ENCODE results near the gene SHROOM3.

The SHROOM3 gene

DNA sequence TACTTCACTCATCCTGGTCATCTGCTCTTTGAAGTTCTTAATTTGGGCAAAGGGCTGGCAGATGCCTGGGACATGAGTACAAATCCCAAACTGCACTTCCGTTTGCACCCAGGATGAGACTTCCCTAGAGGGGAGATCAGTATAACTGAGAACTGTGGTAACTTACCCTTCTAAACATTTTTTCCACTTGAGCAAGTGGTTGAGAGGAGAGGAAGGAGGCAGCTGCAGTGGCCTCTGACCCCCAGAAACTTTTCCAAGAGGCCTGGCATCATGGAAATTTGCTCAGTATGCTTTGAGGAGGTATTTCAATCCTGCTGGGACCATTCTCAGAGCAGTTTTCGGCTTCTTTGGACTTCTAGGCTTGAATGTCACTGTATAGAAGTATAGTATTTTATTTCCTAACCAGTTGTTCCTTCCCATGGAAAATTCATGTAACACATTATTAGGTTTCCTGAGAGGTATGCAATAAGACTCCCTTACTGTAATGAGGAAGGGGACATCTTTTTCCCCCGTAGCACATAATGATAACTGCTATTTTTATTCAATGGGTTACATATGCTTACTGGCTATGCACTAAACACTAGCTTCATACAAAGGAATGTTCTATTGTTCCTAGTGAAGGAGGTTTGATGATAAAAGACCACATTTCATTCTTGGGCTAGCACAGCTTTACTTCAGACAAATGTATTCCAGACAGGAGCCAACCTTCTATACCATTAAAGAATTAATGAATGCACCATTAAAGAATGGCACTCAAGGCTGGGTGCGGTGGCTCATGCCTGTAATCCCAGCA is 129.3 kb downstream of the SHROOM3 start:
- no peak for DNase-seq (ENCODE audit: extremely low read depth in 1 of 2, low read depth in 1 of 2)

DNA sequence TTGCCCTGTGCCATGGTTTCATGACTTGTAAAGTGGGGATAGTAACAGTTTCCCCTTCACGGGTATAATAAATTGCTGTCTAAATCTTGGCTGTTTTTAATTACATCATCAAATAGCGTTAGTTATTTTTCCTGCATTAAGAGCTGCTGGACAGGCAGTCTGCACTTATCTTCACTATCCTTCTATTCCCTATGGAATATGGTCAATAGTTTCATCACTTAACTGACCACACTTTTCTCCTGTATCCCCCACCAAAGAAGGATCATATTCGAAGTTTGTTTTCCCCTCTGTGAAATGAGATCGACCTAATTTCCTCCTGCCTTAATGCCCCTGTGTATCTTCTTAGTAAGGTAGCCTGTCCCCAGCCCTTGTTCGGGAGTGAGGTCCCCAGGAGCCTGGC is 133.2 kb downstream of the SHROOM3 start:
- no peak for DNase-seq (ENCODE audit: extremely low read depth in 1 of 2, low read depth in 1 of 2)

- no peak for DNase-seq (ENCODE audit: extremely low read depth in 1 of 2, low read depth in 1 of 2)
Measured at GRCh38 chr4:76569225-76569624, 134.2 kb downstream of the SHROOM3 start.

- no peak for DNase-seq (ENCODE audit: extremely low read depth in 1 of 2, low read depth in 1 of 2)
Measured at GRCh38 chr4:76569706-76570105, 134.7 kb downstream of the SHROOM3 start.

DNA sequence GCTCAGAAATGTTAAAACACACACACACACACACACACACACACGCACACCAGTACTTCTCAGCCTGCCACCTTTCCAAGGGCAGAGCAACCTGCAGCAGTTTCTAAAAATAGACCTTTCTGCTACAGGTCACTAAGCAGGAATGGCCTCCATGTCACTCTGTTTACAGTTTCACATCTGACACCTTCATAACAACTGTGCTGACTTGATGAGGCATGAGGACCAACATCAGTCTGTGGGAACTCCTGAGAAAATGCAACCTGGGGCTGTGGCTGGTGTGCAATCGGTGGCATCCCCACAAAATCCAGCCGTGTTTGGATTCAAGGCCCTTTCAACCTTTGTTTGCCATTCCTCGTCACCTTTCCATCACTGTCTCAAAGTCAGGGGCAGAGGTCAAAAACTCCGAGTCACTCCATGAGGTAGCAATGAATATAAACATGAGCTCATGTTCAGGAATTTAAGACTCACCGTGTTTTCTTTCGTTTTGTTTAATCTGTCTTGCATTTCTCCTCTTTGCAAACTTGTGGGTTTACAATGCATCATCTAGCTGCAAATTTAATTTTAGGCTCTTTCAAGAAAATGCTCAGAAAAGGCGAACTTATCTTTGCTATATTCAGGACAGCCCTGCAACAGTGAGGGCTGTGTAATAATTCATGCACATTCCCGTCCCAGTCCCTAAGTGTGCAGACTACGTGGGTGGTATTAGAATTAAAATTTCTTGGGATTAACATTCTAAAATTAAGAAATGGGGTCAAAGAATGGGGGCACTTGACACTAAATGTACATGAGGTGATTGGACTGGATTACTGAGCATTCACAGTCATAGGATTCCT is 135.3 kb downstream of the SHROOM3 start:
- DNase-seq (ENCODE audit: extremely low read depth in 1 of 2, low read depth in 1 of 2), result no peak

DNA sequence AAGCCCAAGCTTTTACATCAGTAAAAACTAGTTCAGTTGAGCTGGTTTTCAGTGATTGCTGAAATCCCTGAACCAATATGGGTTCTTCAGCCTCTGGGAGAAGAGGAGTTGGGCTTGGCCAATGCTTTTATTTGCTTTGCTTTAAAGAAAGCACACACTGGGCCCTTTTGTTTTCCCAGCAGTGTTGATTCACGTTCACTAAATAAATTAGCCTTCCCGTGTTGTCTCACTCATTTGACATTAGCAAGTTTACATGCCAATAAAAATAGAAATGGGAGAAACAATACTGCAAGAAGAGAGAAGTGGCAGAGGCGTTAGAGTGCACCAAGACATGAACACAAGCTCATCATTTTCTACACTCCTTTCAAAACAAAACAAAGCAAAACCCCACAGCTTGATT is 136.2 kb downstream of the SHROOM3 start:
- DNase-seq (ENCODE audit: extremely low read depth in 1 of 2, low read depth in 1 of 2), result no peak

GRCh38 chr4:76572224-76572623 is 137.2 kb downstream of the SHROOM3 start:
- no peak for DNase-seq (ENCODE audit: extremely low read depth in 1 of 2, low read depth in 1 of 2)

DNA sequence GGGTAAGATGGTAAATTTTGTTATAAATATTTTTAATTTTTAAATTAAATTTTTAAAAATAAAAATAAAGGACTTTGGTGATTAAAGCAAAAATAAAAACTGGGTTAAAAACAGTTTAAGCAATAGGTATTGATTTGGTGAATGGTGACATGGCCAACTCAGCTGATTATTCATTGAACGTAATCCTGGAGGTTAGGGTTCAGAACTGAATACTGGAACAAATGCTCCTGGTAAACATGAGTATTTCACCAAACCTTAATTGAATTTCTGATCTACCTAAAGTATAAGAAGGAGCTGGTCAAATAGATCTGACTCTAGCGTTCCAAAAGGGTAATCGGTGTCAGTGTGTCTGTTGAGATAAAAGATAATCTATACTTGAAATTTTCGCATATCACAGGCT is 141.8 kb downstream of the SHROOM3 start:
- no peak for DNase-seq (ENCODE audit: extremely low read depth in 1 of 2, low read depth in 1 of 2)

GRCh38 chr4:76578002-76578560 is 143.1 kb downstream of the SHROOM3 start:
- DNase-seq (ENCODE audit: extremely low read depth in 1 of 2, low read depth in 1 of 2), result no peak

DNA sequence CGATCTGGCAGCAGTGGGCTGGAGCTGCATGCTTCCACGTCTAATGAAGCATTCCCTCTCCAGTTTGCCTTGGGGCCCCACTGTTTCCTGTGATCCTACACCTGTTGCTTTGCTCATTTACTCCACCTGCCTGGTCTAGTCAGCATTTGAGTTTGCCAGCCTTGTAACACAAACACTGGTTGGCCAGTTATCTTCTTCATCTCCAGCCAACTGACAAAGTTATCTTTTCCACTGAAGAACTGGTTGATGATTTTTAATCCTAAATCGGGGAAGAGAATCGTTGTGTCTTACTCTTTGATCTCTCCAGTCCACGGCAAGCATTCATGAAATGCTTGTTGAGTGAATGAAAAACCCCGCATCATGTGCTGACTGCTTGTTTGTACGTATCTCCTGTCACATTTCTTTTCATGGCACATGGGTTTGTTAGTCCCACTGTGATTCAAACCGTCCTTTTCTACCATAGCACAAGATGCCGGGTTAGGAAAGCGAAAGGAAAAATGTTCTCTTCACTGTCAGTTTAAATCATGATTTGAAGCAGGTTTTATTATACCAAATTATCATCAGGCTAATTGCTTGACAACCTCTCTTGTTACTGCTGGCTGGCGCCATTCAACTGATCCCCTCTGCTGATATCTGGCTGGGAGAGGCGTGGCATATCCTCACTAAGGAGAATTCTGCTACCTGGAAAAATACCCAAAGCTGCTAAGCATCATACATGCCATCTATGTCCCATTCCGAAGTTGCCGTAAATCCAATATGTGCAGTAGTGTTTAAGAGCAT is 144.8 kb downstream of the SHROOM3 start:
- DNase-seq (ENCODE audit: extremely low read depth in 1 of 2, low read depth in 1 of 2), result no peak

DNA sequence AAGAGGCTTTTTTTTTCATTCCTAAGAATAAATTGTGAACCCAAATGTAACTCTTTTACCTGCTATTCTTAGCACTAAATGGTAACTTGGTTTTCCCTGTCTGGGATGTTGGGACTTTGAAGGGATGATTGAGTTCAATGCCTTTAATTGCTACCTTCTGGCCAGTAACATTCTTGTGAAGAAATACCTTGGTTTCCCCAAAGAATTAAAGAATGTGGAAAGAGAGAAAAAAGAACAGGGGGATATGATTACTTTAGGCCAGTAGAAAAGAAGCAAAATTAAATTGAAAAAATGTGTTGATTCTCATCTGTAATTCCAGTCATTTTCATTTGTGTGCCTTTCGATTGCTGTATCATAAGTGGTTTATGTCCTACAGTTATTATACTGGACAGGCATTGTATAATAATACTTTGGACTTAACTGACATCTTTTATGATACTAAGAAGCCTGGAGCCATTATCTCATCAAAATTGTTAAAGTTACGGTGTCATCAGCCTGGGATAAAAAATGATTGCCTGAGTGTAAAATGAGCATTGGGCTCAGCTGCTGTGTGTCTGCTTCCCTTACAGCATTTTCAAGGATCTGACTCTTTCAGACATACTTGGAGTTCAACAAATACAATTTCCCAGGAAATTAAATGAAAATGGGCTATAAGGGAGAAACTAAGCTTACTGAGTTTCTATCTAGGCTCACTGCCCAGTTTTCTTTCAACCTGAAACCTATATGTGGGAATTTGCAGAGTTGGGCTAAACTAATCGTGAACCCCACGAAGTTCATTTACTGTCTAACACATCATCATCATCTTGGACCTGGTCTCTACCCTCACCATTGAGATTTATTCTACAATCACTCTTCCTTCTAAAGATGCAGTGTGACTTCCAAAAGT is 146.3 kb downstream of the SHROOM3 start:
- no peak for DNase-seq (ENCODE audit: extremely low read depth in 1 of 2, low read depth in 1 of 2)

DNA sequence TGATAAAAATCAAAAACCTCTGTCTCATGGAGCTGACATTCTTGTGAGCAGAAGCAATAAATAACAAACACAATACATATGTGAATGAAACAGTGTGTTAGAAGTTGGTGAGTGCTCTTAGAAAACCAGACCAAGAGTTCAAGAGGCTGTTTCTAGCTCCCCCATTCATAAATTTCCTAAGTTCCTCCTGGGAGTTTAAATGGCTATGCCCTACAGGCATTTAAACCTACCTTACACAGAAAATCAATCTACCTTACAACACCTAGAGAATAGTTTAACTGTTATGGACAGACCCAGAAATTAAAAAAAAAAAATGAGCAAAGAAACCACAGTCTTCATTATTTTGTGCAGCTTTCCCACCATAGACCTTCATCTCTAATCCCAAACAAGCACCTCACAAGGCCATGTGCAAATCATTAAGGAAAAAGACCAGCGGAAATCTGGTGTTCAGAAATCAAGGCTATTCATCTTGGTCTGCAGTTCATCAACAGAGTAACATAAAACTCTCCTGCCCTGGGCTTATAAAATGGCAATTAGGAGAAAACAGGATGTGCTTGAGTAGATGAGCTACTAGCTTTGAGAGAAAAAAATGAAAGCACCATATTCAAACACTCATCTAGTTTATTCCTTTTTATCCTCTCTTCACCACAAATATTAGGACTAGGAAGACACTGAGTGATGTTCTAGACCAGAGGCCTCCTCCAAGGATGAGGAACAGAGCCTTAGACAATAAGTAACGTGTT is 147.2 kb downstream of the SHROOM3 start:
- DNase-seq (ENCODE audit: extremely low read depth in 1 of 2, low read depth in 1 of 2), result no peak

DNA sequence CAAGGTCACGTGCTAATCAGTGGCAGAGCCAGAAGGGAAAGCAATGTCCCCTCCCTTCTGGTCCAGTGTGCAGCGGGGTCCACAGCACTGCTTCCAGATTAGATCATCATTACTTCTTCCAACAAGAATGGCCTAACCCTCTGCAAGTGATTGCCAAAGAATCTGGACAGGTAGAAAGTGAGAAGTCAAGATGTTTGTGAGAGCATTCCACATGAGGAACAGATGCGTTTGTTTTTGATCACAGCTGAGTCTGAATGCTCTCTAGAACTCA is 147.7 kb downstream of the SHROOM3 start:
- DNase-seq (ENCODE audit: extremely low read depth in 1 of 2, low read depth in 1 of 2), result no peak

DNA sequence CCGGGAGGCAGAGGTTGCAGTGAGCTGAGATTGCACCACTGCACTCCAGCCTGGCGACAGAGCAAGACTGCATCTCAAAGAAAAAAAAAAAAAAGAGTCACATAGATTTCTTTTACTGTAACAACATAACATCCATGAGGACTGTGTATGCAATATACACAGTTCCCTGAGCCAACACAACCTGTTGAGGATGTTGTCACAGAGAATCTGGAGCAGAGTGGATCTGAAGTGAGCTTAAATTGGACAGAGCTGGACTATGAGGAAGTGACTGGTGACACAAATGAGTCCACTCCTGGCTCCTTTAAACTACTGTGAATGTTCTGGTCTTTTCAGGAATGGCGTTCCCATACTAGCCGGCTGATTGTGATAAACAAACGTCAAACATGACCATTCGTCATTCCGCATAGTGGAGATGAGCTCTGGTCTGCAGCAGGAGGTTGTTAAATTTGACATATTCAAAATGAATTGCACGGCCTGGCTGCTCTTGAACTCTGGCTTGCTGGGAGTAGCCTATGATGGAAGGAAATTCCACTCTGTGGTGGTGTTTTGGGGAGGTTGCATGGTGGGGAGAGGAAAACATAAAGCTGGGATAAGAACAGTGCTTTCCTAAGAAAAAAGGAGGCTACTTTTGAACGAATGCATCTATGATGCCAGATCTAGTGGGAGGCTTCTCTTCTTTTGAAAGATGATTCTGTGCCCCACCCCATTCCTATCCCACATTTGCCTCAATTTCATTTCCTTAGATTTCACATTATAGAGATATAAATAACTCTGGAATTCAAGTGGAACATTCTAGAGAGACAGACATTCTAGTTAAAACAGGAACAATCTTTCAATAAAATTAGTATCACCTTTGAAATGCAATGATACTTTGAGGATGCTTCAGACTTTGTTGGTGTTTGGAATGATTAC is 149.5 kb downstream of the SHROOM3 start:
- no peak for DNase-seq (ENCODE audit: extremely low read depth in 1 of 2, low read depth in 1 of 2)

- DNase-seq (ENCODE audit: extremely low read depth in 1 of 2, low read depth in 1 of 2), result no peak
Measured at GRCh38 chr4:76585272-76585671, 150.2 kb downstream of the SHROOM3 start.

DNA sequence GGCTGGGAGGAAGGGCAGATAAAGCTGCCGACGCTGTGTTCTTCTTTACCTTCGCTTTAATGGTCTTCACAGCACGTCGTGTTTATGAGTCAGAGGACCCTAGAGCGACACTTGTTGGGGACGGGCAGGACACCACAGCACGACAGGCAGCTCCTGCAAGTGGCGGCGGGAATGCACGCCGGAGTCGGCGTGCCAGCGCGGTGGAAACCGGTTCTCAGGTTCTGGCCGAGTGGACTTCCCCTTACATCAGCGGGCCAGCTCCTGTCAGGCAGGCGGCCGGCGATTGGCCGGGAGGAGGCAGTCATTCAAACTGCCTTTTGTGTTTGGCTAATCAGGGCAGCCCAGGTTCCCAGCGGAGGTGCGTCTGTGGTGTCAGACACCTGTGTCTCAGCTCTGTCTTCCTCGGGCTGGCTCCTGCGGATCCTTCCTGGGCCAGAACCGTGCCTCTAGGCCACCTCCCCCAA is 150.9 kb downstream of the SHROOM3 start:
- no peak for DNase-seq (ENCODE audit: extremely low read depth in 1 of 2, low read depth in 1 of 2)

GRCh38 chr4:76588274-76588673 is 153.2 kb downstream of the SHROOM3 start:
- no peak for DNase-seq (ENCODE audit: extremely low read depth in 1 of 2, low read depth in 1 of 2)

DNA sequence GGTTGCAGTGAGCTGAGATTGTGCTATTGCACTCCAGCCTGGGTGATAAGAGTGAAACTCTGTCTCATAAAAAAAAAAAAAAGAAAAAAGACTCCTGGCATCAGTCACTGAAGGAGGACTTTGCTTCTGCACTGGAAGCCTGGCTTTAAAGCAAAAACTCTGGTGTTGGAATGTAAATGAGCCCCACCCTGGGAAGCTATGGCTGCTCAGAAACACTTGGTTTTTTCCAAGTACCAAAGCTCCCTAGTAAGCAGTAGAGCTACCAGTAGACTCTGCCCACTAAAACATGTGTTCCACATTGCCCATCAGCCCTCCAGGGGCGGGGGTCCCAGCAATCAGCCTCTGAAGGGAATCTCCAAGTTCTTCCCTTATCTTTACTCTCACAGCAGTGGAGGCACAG is 154.4 kb downstream of the SHROOM3 start:
- DNase-seq (ENCODE audit: extremely low read depth in 1 of 2, low read depth in 1 of 2), result no peak

Measured in activated CD8-positive, alpha-beta memory T cell treated with anti-CD3 and anti-CD28 coated beads for 1 hour (primary cell).